Midbrain (tissue), 1 donor: ENCODE data around the gene COPE.
A peak's percentile ranks its signal among the peaks of the same experiment; 100 is the strongest.
"Not testable (repeated sequence)": the region's sequence is repeated elsewhere in the genome, so short reads cannot be mapped to it uniquely, and the experiment has no call there.

ENCODE experiments used
- DNase-seq: peaks from one replicate; lab custom pipeline; 2025; lab: John Stamatoyannopoulos, UW

Gene COPE

DNA sequence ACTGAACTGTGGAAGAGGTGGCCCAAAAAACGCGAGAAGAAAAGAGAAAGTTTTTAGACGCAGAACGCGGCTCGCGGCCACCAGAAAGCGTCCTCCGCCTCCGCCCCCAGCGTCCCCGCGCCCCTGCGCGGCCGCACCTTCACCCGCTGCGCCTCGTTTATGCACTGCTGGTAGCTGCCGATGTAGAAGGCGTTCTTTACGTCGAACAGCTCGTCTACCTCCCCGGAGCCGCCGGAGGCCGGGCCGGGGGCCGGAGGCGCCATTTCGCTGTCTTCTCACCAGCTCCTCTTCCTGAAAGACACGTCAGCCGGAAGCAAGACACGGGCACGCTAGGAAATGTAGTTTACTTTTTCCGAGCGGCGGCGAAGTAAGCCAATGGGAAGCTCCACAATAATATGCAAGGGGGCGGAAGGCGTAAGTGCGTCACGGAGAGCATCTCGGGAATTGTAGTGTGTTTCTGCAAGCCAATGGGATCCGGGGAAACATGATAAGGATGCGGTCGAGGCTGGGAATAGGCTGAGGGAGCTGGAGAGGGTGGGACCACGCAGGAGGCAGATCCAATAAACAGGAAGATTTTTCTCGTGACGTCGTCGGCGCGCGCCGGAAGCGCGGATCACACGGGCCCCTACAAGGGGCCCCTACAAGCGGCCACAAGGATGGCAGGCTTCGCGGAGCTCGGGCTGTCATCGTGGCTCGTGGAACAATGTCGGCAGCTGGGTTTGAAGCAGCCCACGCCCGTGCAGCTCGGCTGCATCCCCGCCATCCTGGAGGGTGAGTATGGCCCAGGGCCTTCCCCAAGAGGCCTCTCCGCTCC, at the start of gene COPE, which contains the start of gene DDX49:
Gene COPE, minus strand, starts transcription at position 302 of the 814 bp plus-strand sequence. Its CDS starts 39 bp downstream, at position 263.
Gene DDX49, plus strand, starts transcription at position 630 of the 814 bp plus-strand sequence. Its CDS starts 27 bp downstream, at position 657.
- peak; percentile 100 for DNase-seq

DNA sequence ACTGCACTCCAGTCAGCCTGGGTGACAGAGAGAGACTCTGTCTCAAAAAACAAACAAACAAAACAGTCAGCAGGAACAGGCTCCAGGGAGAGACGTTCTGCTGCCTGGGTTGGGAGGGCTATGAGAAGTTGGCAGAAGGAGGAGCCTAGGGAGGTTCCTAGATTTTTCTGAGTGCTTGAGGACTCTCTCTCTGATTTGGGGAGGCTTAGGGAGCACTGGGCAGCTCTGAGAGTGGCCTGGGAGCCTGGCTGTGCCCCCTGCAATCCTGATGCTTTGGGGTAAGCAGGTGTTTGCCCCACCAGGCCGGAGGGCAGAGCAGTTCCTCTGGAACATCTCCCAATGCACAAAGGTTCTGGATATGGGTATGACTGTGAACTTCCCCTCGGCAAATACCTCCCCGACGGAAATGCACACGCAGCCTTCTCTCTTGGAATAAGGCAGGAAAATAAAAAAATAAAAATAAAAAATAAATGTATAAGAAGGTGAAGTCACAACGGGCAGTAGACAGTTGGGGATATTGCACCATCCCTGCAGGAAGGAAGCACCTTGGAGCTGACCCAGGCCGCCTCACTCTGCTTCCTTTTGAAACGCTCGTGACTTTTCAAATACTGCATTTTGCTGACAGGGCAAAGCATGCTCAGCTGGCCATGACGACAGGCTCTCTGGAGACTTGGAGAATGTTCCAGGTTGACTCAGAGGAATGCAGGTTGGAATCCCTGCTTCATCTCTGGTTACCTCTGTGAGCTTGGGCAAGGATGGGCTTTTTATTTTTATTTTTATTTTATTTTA, 48.4 kb upstream of the COPE start:
- no peak for DNase-seq

DNA sequence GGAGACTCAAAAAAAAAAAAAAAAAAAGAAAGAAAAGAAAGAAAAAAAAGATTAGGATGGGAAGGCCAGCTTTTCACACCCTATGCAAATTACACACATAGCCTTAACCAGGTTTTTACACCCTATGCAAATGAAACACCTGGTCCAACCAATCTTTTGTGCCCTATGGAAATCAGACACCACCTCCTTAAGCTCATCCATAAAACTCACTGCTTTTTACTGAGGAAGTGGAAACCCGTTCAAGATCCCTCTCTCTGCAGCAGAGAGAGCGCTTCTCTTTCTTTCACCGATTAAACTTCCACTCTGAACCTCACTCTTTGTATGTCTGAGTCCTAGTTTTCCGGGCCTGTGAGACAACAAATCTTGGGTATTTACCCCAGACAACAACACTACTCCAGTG, 47.1 kb upstream of the COPE start:
- no peak for DNase-seq

DNA sequence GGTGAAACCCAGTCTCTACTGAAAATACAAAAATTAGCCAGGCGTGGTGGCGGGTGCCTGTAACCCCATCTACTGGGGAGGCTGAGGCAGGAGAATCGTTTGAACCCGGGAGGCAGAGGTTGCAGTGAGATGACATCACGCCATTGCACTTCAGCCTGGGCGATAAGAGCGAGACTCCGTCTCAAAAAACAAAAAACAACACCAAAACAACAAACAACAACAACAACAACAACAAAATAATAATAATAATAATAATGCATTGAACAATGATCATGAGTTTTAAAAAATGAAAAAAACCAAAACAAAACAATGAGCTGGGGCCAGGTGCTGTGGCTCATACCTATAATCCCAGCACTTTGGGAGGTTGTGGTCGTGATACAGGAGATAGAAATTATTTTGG, 44.9 kb upstream of the COPE start:
- DNase-seq: no peak

DNA sequence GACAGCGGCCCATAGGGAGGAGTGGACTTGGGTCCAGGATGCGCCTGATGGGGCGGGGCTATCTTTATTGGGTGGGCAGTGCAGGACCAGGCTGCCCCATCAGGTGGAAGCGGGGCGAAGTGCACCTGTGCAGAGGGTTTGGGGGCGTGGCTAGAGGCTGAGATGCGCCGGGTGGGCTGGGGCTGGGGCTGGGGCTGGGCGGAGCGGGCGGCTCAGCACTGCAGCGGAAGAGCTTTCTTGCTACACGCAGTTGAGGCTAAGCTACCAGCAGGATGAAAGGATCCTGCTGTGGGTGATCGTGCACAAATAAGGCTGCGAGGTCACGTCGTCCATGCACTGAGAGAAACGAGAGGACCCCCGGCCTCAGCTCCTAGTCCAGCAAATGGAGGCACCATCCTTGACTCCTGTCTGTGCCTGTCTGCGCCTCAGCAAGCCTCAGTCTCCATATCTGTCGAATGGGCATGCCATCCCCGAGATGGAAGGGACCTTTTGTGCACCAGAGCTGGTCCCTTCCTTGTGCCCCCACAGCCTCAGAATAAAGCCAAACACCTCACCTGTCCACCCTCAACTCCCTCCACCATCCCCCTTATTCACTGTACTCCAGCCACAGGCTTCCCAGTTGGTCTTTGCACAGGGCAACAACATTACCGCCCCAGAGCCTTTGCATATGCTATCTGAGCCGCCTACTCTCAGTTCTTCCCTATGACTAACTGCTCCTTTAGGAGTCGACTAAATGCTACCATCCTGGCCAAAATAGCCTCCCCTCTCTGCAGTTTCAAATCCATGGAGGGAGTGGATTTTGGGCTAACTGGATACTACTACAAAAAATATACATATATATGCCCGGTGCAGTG, 42.8 kb upstream of the COPE start:
- no peak for DNase-seq

DNA sequence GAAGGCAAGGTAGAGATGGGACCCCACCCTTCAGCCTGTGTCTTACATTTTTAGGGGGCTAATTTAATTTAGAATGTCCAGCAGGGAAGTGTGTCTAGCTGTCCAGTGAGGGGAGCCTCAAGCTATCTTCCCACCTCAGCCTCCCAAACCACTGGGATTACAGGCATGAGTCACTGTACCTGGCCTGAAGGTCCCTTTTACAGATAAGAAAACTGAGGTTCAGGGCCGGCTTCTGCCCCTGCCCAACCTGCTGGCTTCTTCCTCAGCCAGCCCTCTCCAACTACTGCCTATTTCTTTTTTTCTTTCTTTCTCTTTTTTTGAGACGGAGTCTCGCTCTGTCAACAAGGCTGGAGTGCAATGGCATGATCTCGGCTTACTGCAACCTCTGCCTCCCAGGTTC, 41.2 kb upstream of the COPE start:
- no peak for DNase-seq

DNA sequence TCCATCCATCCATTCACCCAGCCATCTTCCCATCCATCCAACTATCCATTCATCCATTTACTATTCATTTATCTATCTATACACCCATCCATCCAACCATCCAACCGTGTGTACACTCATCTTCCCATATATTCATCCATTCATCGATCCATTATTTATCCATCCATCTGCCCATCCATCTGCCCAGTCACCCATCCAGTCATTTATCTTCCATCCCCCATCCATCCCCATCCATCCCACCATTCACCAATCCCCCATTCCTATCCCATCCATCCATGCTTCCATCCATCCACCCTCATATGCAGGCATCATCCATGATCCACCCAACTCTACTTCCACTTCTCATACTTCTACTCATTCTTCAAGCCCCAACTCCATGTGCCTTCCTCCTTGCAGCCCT, 35.9 kb upstream of the COPE start:
- no peak for DNase-seq

DNA sequence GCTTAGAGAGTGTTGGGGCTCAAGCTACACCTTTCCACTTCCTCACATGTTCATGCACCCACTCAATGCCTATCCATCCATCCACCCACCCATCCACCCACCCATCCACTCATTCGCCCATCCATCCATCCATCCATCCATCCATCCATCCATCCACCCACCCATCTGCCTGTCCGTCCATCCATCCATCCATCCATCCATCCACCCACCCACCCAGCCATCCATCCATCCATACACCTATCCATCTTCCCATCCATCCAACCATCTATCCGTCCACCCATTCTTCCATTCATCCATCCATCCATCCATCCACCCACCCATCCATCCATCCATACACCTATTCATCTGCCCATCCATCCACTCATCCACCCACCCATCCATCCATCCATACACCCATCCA, 34.9 kb upstream of the COPE start:
- DNase-seq: no peak

DNA sequence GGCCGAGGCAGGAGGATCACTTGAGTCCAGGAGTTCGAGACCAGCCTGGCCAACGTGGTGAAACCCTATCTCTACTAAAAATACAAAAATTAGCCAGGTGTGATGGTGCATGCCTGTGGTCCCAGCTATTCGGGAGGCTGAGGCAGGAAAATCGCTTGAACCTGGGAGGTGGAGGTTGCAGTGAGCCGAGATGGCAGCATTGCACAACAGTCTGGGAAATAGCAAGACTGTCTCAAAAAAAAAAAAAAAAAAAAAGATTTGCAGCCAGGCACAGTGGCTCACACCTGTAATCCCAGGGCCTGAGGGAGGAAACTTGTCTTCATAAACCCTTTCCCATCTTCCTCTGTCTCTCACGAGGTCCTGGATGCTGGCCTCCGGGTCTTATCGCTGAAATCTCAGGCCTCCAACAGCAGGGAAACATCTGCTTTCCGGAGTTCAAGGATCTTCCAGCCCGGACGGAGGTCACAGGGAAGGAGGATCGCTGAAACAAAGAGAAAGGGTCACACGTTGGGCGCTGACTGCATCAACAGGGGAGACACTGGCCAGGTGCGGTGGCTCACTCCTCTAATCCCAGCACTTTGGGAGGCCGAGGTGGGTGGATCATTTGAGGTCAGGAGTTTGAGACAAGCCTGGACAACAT, 33.3 kb upstream of the COPE start:
- not testable (repeated sequence) for DNase-seq

DNA sequence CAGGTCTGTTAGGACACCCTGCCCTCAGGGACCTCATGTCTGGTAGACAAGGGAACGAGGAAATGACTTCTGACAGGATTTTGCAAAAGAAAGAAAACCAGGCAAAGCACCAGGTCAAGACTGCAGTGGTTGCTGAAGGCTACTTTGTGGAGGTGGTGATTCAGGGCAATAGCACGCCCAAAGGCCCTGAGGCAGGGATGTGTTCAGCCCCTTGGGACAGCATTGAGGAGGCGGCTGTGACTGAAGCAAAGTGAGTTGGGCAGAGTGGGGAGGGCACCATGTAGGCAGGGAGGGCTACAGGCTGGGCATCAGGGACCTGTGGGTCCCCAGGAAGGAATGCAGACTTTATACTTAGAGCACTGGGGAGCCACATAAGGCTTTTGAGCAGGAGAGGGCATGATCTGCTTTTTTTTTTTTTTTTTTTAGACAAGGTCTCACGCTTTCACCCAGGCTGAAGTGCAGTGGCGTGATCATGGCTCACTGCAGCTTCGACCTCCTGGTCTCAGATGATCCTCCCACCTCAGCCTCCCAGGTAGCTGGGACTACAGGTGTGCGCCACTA, 32.6 kb upstream of the COPE start:
- DNase-seq: no peak

DNA sequence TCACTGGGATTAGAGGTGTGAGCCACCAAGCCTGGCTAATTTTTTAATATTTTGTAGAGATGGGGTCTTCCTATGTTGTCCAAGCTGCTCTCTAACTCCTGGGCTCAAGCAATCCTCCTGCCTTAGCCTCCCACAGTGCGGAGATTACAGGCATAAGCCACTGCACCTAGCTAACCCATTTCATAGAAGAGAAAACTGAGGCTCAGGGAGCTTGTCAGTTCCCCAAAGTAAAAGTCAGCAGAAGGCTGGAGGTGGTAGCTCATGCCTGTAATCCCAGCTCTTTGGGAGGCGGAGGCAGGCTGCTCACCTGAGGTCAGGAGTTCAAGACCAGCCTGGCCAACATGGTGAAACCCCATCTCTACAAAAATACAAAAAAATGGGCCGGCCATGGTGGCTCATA, 30.7 kb upstream of the COPE start:
- no peak for DNase-seq

DNA sequence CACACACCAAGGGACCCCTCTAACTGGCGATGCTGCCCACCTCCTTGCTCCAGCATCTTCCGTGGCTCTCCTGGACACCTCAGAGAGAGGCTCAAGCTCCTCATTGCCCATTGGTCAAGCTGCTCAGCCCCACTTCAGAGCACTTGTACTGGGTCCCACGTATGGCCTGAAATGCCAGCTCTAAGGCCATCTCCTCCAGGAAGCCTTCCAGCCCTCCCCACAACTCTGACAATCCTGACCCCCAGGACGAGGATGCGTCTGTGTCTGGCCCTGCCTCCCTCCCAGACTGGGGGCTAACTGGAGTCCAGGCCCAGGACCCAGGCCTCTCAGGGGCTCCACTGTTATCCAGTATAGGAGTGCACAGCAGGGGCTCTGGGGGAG, 29.8 kb upstream of the COPE start:
- DNase-seq: no peak

DNA sequence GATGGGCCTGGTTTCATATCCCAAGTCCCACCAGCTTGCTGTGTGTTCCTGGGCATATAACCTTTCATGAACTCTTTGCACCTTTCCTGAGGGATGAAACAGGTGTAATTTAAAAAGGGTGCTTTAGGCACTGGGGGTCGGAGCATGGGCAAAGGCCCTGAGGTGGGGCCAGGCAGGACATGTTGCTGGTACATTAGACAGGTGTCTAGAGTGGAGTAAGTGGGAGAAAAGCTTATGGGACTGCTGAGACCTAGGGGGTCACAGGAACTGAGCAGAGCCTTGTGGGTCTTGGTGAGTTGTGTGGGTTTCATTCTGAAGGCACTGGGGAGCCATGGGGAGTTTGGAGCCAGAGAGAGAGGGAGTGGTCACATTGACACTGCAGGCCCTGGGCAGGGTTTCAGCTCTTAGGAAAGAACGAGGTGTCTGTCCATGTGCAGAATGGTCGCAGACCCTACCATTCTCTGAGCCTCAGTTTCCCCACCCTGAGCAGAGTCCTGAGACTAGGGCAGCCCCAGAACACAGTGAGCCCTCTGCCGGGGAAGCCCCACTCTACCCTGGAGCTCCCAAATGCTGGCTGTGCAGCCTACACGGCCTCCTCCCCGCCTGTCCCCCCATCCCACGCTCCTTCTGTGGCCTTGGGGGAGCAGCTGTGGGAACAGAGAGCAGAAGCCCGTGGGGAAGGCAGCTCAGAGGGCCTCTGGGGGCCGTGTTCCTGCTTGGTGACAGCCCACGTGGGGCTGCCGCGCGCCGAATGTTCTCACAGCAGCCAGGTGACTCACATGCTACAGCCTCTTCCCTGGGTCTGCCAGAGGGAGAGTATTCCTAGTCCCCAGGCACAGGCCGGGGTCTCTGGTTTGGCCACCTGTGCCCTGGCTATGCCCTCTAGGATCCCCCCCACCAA, 29.1 kb upstream of the COPE start:
- DNase-seq: no peak

DNA sequence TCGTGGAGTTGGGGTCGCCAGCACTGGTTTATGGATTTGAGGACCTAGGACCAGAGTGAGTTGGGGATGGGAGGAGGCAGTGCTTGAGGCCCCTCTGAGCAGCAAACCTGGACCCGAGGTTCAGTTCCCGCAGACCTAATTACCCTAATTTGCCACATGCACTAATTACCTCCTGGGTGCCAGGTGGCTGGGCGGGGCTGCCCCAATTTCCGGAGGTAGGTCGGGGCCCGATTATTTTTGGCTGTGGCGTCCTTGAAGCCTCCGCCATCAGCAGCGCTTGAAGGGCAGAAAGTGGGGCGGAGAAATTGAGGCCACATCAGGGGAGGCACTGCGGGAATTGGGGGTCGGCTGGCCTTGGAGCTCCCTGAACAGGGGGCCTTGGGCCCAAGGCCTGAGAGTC, 27.7 kb upstream of the COPE start:
- no peak for DNase-seq

DNA sequence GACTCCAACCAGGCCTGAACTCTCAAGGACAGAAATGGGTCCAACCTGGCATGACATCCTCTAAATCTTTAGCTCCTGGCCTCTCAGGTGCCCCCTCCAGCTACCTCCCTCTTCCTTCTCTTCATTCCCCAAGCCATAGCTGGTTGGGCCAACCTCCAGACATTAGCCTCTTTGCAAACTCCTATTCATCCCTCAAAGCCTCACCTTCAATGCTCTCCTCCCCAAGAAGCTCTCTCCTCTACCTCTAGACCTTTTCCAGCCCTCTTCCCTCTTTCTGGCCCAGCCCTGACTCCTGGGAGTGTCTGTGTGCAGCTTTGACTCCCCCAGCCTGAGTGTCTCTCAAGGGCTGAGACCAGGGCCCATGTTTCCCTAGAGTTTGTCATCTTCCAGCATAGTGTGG, 27.1 kb upstream of the COPE start:
- DNase-seq: no peak

DNA sequence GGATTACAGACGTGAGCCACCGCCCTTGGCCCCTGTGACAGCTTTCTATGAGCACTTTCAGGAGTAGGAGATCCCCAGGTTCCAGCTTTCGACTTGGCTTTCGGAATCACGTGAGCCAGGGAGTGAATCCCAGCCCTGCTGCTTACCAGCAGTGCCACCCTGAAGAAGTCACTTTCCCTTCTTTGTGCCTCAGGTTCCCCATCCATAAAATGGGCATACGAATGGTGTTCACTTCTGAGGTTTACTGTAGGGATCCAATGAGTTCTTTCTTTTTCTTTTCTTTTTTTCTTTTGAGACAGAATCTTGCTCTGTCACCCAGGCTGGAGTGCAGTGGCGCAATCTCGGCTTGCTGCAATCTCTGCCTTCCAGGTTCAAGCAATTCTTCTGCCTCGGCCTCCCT, 26.1 kb upstream of the COPE start:
- DNase-seq: no peak

DNA sequence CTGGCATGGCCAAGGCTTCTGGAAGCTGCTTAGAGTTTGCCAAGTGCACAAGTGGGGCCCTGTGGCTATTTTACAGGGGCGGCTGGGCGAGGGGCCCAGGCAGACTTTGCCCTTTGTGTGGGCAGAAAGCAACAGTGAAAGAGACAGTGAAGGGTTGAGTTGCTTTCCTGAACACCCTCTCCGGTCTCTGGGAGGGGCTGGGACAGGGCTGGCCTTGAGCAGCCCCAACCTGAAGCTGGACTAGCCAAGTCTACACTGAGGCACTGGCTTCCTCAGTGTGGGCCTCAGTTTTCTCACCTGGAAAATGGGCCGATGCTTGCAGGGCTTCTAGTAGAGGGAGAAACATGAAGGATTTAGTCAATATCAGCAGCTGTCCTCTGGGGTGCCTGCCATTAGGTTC, 24.3 kb upstream of the COPE start:
- peak; percentile 9 for DNase-seq

DNA sequence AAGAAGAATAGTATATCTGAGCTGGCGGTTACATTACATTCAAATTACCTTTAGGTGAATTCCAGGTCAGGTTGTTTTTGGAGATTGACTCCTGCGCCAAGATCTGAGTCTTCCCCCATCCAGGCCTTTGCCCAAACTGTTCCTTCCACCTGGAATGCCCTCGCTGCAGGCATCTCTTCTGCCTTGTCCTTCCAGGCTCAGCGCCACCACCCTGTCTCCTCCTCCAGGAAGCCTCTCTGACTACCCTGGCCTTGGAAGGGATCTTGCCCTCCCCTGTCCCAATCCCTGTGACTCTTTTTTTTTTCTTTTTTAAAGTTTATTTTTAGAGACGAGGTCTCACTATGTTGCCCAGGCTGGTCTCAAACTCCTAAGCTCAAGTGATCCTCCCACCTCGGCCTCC, 23.5 kb upstream of the COPE start:
- DNase-seq: no peak

DNA sequence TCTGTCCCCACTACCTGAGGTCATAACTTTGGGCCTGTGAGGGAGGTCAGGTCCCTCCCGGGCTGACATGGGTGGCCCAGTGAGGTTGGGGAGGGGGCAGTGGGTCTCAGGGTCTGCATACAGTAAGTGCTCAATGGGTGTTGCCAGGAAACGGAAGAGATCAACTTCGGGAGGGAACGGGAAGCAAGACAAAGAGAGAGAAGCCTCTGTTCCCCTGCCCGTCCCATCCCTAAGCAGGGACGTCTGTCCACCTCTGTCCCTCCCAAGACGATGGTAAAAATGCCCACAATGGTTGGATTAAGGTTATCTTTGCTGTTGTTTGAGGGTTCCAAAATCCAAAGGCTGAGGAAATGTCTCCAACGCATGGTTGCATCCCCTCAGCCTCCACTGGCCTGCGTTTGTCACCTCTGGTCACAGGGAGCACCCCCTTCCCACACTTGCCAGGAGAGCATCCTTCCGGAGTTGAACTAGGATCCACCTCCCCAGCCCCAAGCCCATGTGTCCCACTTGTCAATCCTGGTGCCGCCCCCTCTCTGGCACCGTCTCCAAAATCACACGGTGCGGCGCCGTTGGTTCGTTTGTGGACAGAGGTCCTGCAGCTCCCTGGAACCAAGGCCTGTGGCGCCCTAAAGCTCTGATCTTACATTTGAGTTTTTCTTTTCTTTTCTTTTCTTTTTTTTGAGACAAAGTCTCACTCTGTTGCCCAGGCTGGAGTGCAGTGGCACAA, 22.6 kb upstream of the COPE start:
- DNase-seq: no peak
